Activated CD8-positive, alpha-beta T cell treated with anti-CD3 and anti-CD28 coated beads for 36 hours (primary cell): Measurements from ENCODE around the gene BRD3OS. TPM values are rescaled to one million over a fixed set of nuclear protein-coding genes. Genes with fewer than 3 reads are reported as not detected.

ENCODE experiments used
- ATAC-seq: fragments of 200-7000 bp; cut with Tn5 transposase; one replicate; pipeline ENCODE4 v1.10.0; 2021; ENCODE audit warnings: mild to moderate bottlenecking, moderate library complexity
- CTCF ChIA-PET: fragments of 350-600 bp; sonication (Branson Sonifier 250); formaldehyde crosslinking; loops from one replicate; lab custom pipeline; 2021; ENCODE audit warnings: antibody characterized with exemption; lab: Charles Lee
- POLR2A ChIA-PET: fragments of 350-600 bp; sonication (Branson Sonifier 250); formaldehyde crosslinking; loops from one replicate; lab custom pipeline; 2021; ENCODE audit warnings: antibody characterized with exemption; lab: Charles Lee
- DNase-seq: peaks from one replicate; pipeline ENCODE4 v3.0.0-alpha.2; 2020
- H3K27ac Mint-ChIP-seq: one replicate; pipeline ENCODE4 v1.8.0; 2021; ENCODE audit warnings: mild to moderate bottlenecking, mixed read lengths
- H3K27me3 Mint-ChIP-seq: one replicate; pipeline ENCODE4 v1.8.0; 2021; ENCODE audit warnings: mixed read lengths
- H3K36me3 Mint-ChIP-seq: one replicate; pipeline ENCODE4 v1.8.0; 2021; ENCODE audit warnings: low read depth, mixed read lengths
- H3K4me1 Mint-ChIP-seq: one replicate; pipeline ENCODE4 v1.8.0; 2021; ENCODE audit warnings: low read depth, mixed read lengths
- H3K4me3 Mint-ChIP-seq: one replicate; pipeline ENCODE4 v1.8.0; 2021; ENCODE audit warnings: mild to moderate bottlenecking, moderate library complexity, mixed read lengths
- H3K9me3 Mint-ChIP-seq: one replicate; pipeline ENCODE4 v1.8.0; 2021; ENCODE audit warnings: mixed read lengths
- intact Hi-C: fragments of 100-400 bp; cut with micrococcal nuclease; formaldehyde crosslinking; loops from one replicate; pipeline ENCODE4 v1.10.0; 2022
- total RNA-seq, 2 experiments: library from RNA; stranded (reverse); gene quantifications; one replicate each; pipeline ENCODE4 v1.2.3, GENCODE V29; 2021
- TF ChIP-seq, protein P1 (sequence below): fragments of 200-600 bp; IDR thresholded peaks from one replicate; pipeline ENCODE4 v1.8.0; 2022; ENCODE audit warnings: antibody characterized with exemption, mild to moderate bottlenecking

Gene BRD3OS
- total RNA-seq, 2 experiments from 2014 or later = 8.1 to 8.2 TPM

DNA sequence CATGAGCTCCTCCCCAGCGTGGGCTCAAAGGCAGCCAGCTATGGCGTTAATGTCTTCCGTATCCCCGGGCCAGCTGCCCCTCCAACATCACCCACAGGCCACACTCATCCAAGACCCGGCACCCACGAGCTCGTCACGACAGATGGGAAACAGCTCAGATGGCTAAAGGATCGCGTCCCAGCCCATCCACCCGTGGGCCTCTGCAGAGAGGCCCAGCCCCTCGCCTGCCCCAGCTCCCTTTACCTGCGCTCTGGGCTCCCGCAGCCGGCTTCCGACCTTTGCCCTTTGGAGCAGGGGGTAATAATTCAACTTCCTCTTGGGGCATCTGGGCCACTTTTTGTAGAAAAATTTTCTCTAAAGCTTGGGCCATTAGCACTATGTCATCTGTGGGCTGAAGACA lies 26.0 kb downstream of the BRD3OS start:
- H3K27ac Mint-ChIP-seq = no peak overlapping the region
- intact Hi-C loops = no loop called here
- TF ChIP-seq, protein P1, sequence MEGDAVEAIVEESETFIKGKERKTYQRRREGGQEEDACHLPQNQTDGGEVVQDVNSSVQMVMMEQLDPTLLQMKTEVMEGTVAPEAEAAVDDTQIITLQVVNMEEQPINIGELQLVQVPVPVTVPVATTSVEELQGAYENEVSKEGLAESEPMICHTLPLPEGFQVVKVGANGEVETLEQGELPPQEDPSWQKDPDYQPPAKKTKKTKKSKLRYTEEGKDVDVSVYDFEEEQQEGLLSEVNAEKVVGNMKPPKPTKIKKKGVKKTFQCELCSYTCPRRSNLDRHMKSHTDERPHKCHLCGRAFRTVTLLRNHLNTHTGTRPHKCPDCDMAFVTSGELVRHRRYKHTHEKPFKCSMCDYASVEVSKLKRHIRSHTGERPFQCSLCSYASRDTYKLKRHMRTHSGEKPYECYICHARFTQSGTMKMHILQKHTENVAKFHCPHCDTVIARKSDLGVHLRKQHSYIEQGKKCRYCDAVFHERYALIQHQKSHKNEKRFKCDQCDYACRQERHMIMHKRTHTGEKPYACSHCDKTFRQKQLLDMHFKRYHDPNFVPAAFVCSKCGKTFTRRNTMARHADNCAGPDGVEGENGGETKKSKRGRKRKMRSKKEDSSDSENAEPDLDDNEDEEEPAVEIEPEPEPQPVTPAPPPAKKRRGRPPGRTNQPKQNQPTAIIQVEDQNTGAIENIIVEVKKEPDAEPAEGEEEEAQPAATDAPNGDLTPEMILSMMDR = no peak
- POLR2A ChIA-PET = interaction anchor here (0.9 to 1.5 kb wide), 2 partner anchors 10 to 15 kb away, joined by 3 to 4 read pairs; no protein-coding TSS in a partner anchor
- no peaks in the 10 kb centered on the region for H3K27me3 Mint-ChIP-seq
- no peaks in the 10 kb centered on the region for H3K9me3 Mint-ChIP-seq
- H3K4me3 Mint-ChIP-seq = no peak overlapping the region
- DNase-seq (no peak), ATAC-seq (no peak)
- H3K36me3 Mint-ChIP-seq = peaks cover 9% of the 10 kb centered on the region
- H3K4me1 Mint-ChIP-seq = peaks cover 3% of the 10 kb centered on the region
- CTCF ChIA-PET = no interaction called here

DNA sequence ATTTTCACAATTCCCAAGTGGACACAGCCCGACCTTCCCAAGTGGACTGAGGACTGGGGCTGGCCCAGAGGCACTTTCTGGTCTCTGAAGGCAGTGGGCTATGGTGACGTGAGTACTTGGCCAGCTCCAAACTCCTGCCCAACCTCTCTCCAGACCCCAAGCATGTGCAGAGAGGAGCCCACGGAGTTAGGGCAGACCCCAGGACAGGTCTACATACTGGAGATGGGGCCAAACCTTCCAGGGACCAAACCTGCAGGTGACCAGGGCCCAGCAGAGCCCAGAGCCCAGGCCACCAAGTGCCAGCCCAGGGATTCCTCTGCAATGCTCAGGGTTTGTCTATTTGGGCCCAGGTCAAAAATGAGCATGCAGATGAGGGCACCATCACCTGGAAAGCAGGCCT lies 27.2 kb downstream of the BRD3OS start:
- Mint-ChIP-seq H3K27me3 (no peaks in the 10 kb centered on the region), H3K4me3 (no peak overlapping the region), H3K4me1 (peaks cover 12% of the 10 kb centered on the region), H3K27ac (no peak overlapping the region), H3K36me3 (peaks cover 8% of the 10 kb centered on the region), H3K9me3 (no peaks in the 10 kb centered on the region)
- CTCF ChIA-PET = no interaction called here
- DNase-seq (no peak), ATAC-seq (no peak)
- intact Hi-C loops = no loop called here
- POLR2A ChIA-PET = interaction anchor here (1.5 kb wide), 1 partner anchor 14 kb away, joined by 4 read pairs; no protein-coding TSS in a partner anchor
- TF ChIP-seq, protein P1 = no peak

DNA sequence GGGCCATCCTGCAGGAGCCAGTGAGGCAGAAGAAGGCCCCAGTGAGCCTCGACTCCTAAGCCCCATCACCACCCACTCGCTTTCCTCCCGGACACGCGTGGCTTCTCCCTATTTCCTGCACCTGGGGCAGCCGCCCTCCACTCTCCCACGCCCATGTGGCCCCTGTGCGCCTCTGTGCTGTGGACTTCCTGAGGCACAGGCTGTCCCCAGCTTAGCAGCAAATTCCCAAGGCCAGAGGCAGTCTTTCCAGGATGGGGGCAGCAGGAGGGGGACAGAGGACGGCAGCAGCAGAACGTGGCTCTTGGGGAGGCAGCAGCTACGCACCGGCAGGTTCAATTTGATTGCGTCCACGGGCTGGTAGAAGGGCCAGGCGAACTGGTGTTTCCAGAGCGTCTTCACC lies 27.7 kb downstream of the BRD3OS start:
- Mint-ChIP-seq H3K27me3 (no peaks in the 10 kb centered on the region), H3K9me3 (no peaks in the 10 kb centered on the region), H3K36me3 (peaks cover 6% of the 10 kb centered on the region), H3K4me3 (no peak overlapping the region), H3K27ac (no peak overlapping the region), H3K4me1 (peaks cover 13% of the 10 kb centered on the region)
- ChIA-PET POLR2A (interaction anchor here (1.5 kb wide), 1 partner anchor 13 kb away, joined by 4 read pairs; no protein-coding TSS in a partner anchor), CTCF (no interaction called here)
- DNase-seq = no peak
- TF ChIP-seq, protein P1 = no peak
- ATAC-seq = no peak
- intact Hi-C loops = no loop called here

DNA sequence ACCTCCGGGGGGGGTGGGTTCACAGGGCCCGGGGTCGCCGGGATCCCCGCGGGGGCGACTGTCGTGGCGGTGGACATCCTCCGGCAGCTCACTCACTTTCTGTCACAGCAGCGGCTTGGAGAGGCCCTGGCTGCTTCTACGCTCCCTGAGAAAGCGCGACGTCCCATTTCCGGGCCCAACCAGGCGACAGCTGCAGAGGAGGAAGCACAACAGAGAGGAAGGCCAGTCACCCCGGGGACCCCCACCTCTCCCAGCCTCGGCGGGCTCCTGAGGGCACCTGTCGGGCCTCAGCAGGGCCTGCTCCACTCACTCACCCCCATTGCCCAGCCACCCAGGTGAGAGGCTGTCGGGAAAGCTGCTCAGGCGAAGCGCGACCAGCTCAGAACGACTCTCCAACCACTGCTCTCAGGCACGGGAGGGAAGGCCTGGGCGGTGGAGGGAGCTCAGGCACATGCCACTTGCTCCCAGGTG lies 28.2 kb downstream of the BRD3OS start:
- ChIA-PET CTCF (no interaction called here), POLR2A (no interaction called here)
- intact Hi-C loops = no loop called here
- Mint-ChIP-seq H3K27ac (no peak overlapping the region), H3K4me3 (no peak overlapping the region), H3K9me3 (no peaks in the 10 kb centered on the region), H3K4me1 (peaks cover 16% of the 10 kb centered on the region), H3K36me3 (peaks cover 6% of the 10 kb centered on the region), H3K27me3 (no peaks in the 10 kb centered on the region)
- ATAC-seq (no peak), DNase-seq (no peak)
- TF ChIP-seq, protein P1 = no peak

DNA sequence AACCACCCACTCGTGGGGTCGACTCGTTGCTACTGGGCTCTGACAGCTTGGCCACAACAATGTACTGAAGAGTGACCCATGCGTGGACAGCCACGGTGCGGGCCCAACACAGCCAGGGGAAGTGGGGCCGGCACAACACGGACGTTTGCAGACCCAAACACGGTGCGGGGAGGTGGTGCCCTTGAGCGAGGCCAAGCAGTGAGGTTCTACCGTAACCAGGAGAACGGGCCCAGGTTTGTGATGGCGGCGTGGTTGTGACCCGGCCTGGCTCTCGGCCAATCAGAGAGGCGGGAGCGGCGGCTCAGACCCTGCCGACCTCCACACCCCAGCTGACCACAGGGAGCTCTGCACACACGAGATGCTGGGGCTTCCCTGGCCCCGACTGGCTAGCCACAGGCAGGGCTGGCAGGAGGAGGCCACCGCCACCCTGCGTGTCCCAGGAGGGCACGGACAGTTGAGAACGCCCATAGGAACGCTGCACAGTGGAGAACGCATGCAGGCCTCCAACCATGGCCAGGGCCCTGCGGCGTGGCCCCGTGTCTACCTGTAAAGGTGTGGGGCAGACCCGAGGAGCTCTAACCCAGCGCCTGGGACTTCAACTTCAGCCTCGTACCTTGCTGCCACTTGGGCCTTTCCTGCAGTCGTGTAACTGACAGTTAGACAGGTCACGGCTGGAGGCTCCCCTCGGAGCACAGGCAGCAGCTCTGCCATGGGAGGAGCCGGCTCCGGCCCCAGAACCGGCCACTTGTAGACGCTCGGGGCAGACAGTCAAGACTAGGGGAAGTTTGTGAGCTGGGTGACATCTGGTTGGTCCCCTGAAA lies 28.9 kb downstream of the BRD3OS start:
- POLR2A ChIA-PET = no interaction called here
- Mint-ChIP-seq H3K27ac (no peak overlapping the region), H3K36me3 (peaks cover 6% of the 10 kb centered on the region), H3K9me3 (no peaks in the 10 kb centered on the region), H3K27me3 (no peaks in the 10 kb centered on the region), H3K4me3 (no peak overlapping the region), H3K4me1 (peaks cover 22% of the 10 kb centered on the region)
- ATAC-seq (no peak), DNase-seq (no peak)
- CTCF ChIA-PET = no interaction called here
- TF ChIP-seq, protein P1 = no peak
- intact Hi-C loops = no loop called here
